Uterus (tissue), 2 donors: ENCODE measurements around the gene ARHGAP42.

Experiments used
- CTCF ChIP-seq, 4 experiments: fragments of 200-600 bp in 2 of 4; fragments of 450-650 bp in 2 of 4; sonication (generic) in 2 of 4; IDR thresholded peaks; one replicate each; pipeline ENCODE4 v1.5.1; 2016 to 2019; ENCODE audit warnings: antibody characterized with exemption in 4 of 4, mild to moderate bottlenecking in 2 of 4, moderate library complexity in 1 of 4
- POLR2A ChIP-seq, 2 donors: fragments of 450-650 bp; IDR thresholded peaks; one replicate each; pipeline ENCODE4 v1.6.1; 2016; ENCODE audit warnings: antibody characterized with exemption in 2 of 2, mild to moderate bottlenecking in 1 of 2, moderate library complexity in 1 of 2

- no peak for TF ChIP-seq CTCF (IDR thresholded peaks at IDR 0.05)
- no peak for TF ChIP-seq POLR2A (IDR thresholded peaks at IDR 0.05)
Measured at GRCh38 chr11:100991541-100991940, 304.5 kb downstream of the ARHGAP42 start.
